ENCODE results near the gene BCDIN3D. TPM values are rescaled to one million over a fixed set of nuclear protein-coding genes. Genes with fewer than 3 reads are reported as not detected.

BCDIN3D gene
- total and polyA plus RNA-seq, 3 donors from 2014 or later = 4.9 to 5.8 (median 5.1) TPM

DNA sequence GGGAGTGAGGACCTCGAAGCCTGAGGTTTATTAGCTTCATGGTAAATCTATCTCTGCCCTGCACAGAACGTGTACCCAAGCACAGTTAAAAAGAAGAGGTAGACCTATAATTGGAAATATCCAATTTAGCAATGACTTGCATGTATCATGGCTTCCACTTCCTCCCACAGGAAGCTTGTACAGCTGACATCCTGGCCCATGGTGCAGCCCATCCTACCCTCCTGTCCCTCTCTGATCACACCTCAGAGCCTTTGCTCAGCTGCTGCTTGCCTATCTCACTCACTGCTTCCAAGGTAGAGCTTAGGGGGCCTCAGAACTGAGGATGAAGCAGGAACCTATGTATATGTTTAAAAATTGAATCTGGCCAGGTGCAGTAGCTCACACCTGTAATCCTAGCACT, 4.3 kb upstream of the BCDIN3D start:
- Histone ChIP-seq H3K27ac (no peak overlapping the region), H3K36me3 (ENCODE audit: low read depth, missing control alignments) (no peaks in the 10 kb centered on the region), H3K4me1 (peaks cover 6% of the 10 kb centered on the region), H3K27me3 (no peaks in the 10 kb centered on the region), H3K4me3 (no peak overlapping the region), H3K9me3 (no peaks in the 10 kb centered on the region)
- intact Hi-C loops (cut with DNase I; ENCODE audit: low total_unique reads) = no loop called here
- WGBS, 2 donors = 52 to 69% methylated on average over 2 of the region's 2 CpGs
- TF ChIP-seq POLR2A (IDR thresholded peaks at IDR 0.05) (no peak), CTCF (IDR thresholded peaks at IDR 0.05) (no peak)
- no peak for DNase-seq

DNA sequence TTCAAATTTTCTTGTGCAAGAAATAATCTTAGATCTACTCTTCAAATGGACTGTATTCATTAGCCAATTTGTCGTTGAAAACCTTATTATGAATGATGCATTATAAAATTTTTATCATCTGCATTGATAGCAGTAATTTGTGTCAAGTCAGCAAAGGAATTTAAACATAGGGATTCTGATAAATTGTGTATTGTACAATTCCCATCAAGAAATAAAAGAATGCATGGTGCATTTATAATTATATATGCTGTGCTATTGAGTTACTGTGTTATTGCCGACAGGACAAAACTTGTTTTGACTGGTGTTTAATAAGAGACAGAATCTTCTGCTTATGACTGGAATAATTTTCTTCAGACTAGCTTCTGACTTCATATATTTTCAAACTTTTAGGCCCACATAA, 3.1 kb upstream of the BCDIN3D start:
- Histone ChIP-seq H3K4me3 (no peak overlapping the region), H3K4me1 (peaks cover 15% of the 10 kb centered on the region), H3K9me3 (no peaks in the 10 kb centered on the region), H3K36me3 (ENCODE audit: low read depth, missing control alignments) (no peaks in the 10 kb centered on the region), H3K27me3 (no peaks in the 10 kb centered on the region), H3K27ac (no peak overlapping the region)
- TF ChIP-seq POLR2A (IDR thresholded peaks at IDR 0.05) (no peak), CTCF (IDR thresholded peaks at IDR 0.05) (no peak)
- intact Hi-C loops (cut with DNase I; ENCODE audit: low total_unique reads) = no loop called here
- no peak for DNase-seq
- 69 to 75% methylated on average over 2 of the region's 2 CpGs for WGBS, 2 donors

- Histone ChIP-seq H3K4me3 (peak overlapping the region in 1 of 2 donors; percentile 93), H3K9me3 (no peaks in the 10 kb centered on the region), H3K27me3 (no peaks in the 10 kb centered on the region), H3K4me1 (peaks cover 15% of the 10 kb centered on the region), H3K36me3 (ENCODE audit: low read depth, missing control alignments) (no peaks in the 10 kb centered on the region), H3K27ac (no peak overlapping the region)
- TF ChIP-seq POLR2A (IDR thresholded peaks at IDR 0.05) (no peak), CTCF (IDR thresholded peaks at IDR 0.05) (no peak)
- intact Hi-C loops (cut with DNase I; ENCODE audit: low total_unique reads) = no loop called here
- no peak for DNase-seq
- WGBS, 2 donors = 73 to 77% methylated on average over 4 of the region's 4 CpGs
Observed at GRCh38 chr12:49843876-49844437, 1.1 kb upstream of the BCDIN3D start.

DNA sequence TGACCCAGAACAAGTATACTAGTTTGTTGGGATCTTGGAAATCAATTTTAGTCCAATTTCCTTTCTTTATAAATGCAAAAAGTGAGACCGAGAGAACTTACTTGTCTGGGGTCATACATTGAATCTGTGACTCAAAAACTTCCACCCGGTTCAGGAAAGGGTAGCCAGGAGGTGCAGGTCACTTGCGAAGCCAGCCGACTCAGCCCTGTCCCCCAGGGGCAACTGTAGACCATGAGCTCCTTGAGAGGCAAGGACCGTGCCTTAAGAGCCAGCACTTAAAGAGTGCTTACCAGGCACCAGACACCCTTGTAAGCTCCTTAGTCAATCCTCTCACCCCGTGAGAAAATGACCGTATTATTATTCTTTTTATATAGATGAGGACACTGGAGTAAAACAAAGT, 505 bp upstream of the BCDIN3D start:
- Histone ChIP-seq H3K9me3 (no peaks in the 10 kb centered on the region), H3K4me1 (peaks cover 15% of the 10 kb centered on the region), H3K27ac (peak overlapping the region; percentile 64 to 81), H3K36me3 (ENCODE audit: low read depth, missing control alignments) (no peaks in the 10 kb centered on the region), H3K4me3 (peak overlapping the region; percentile 51 to 93), H3K27me3 (no peaks in the 10 kb centered on the region)
- intact Hi-C loops (cut with DNase I; ENCODE audit: low total_unique reads) = no loop called here
- 45 to 74% methylated on average over 7 of the region's 7 CpGs for WGBS, 2 donors
- no peak for DNase-seq
- no peak for TF ChIP-seq CTCF (IDR thresholded peaks at IDR 0.05)
- TF ChIP-seq POLR2A (IDR thresholded peaks at IDR 0.05) = no peak

DNA sequence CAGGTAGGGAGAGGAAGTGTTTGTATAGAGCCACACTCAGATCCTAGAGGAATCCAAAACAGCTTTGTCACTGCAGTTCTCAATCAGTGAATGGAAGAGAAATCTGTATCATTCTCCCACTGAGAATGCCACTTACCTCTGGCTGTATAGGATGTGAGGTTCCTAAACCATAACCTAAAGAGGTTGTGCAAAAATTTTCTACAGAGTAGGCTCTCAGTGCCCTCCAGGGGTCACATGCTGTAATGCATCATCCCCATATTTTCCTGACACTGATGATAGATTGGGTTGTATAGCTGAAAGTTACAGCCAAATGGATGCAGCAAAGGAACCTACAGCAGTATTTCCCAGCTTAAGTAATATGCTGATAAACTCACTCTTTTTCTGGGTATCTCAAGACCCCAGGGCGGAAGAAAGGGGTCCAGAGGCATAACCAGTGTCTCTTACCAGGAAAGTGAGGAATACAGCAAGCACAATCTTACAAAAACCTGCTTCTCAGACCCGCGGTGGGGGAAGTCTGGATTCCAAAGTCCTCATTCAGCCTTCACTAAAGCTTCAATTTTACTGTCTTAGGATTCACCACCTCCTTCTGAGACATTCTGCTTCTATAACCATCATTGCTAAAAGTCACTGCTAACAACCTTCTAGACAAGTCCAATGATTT, 3.8 kb downstream of the BCDIN3D start:
- no peaks in the 10 kb centered on the region for H3K9me3 ChIP-seq
- no peak for DNase-seq
- intact Hi-C loops (cut with DNase I; ENCODE audit: low total_unique reads) = no loop called here
- WGBS, 2 donors = 38 to 58% methylated on average over 3 of the region's 3 CpGs
- TF ChIP-seq POLR2A (IDR thresholded peaks at IDR 0.05) (no peak), CTCF (IDR thresholded peaks at IDR 0.05) (peak; percentile 30 to 53 (median 48))
- H3K27ac ChIP-seq = no peak overlapping the region
- no peak overlapping the region for H3K4me3 ChIP-seq
- peaks cover 15% of the 10 kb centered on the region for H3K4me1 ChIP-seq
- no peaks in the 10 kb centered on the region for H3K27me3 ChIP-seq
- no peaks in the 10 kb centered on the region for H3K36me3 ChIP-seq (ENCODE audit: low read depth, missing control alignments)
